Transverse colon (tissue), 3 donors: ENCODE measurements around the gene TNS4.

Source experiments
- POLR2A ChIP-seq: fragments of 450-650 bp; IDR thresholded peaks from one replicate; pipeline ENCODE4 v1.6.1; 2016; ENCODE audit warnings: antibody characterized with exemption, mild to moderate bottlenecking, moderate library complexity
- POLR2AphosphoS5 ChIP-seq, 3 donors: sonication (generic); formaldehyde crosslinking; IDR thresholded peaks; one replicate each; pipeline ENCODE4 v1.6.1; 2016; ENCODE audit warnings: antibody characterized with exemption in 3 of 3

DNA sequence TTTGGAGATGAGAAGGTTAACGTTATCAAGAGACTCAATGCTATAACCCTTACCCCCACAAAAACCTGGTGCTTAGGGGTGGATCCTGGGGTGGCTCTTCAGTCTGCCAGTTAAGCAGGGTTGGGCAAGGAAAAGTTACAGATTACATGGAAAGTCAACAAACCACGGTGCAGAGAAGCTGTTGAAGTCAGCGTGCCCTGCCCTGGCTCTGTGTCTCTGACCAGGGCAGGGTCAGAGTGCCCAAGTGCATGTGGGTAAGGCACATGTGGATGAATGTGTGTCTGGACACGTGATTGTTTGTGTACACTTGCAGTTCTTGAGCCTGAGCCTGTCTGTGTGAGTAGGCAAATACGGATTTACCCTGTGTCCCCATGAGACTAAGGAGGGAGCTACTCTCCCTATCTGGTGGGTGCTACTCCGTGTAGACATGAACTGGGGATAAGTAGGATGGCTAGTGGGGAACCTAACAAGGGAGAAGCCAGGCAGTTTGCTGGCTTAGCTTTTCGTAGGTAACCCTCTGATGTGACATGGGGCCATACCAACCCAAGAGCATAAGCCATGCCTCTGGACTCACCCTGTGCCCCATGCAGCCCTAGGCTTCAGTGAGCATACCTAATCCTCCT is 52.7 kb downstream of the TNS4 start:
- TF ChIP-seq POLR2AphosphoS5 (IDR thresholded peaks at IDR 0.05) (peak; percentile 80 to 83 (median 83)), POLR2A (peak; percentile 56)
